ENCODE results near the gene CLPTM1.

CLPTM1 gene

GRCh38 chr19:44957526-44957925, 2.3 kb downstream of the CLPTM1 start:
- H3K4me3 ChIP-seq (ENCODE audit: control insufficient read depth, low read depth, low read length): no peak overlapping the region
- DNase-seq (ENCODE audit: low read depth): no peak
- TF ChIP-seq CTCF (IDR thresholded peaks at IDR 0.05; ENCODE audit: control insufficient read depth, insufficient read depth, low read depth, low read length, missing control alignments): no peak

- H3K4me3 ChIP-seq (ENCODE audit: control insufficient read depth, low read depth, low read length): no peak overlapping the region
- DNase-seq (ENCODE audit: low read depth): no peak
These were observed 2.9 kb downstream of the CLPTM1 start for GRCh38 chr19:44958090-44958489.

GRCh38 chr19:44959691-44960090, 4.5 kb downstream of the CLPTM1 start:
- DNase-seq (ENCODE audit: low read depth): no peak
- no peak overlapping the region for H3K4me3 ChIP-seq (ENCODE audit: control insufficient read depth, low read depth, low read length)
- no peak for TF ChIP-seq CTCF (IDR thresholded peaks at IDR 0.05; ENCODE audit: control insufficient read depth, insufficient read depth, low read depth, low read length, missing control alignments)

More at GRCh38 chr19:44958090-44958489, 2.9 kb downstream of the CLPTM1 start:
- TF ChIP-seq CTCF (IDR thresholded peaks at IDR 0.05; ENCODE audit: control insufficient read depth, insufficient read depth, low read depth, low read length, missing control alignments): no peak

- no peak overlapping the region for H3K4me3 ChIP-seq (ENCODE audit: control insufficient read depth, low read depth, low read length)
- no peak for TF ChIP-seq CTCF (IDR thresholded peaks at IDR 0.05; ENCODE audit: control insufficient read depth, insufficient read depth, low read depth, low read length, missing control alignments)
- no peak for DNase-seq (ENCODE audit: low read depth)
These were observed 5.9 kb downstream of the CLPTM1 start for GRCh38 chr19:44960906-44961728.

GRCh38 chr19:44961821-44962220, 6.6 kb downstream of the CLPTM1 start:
- no peak for TF ChIP-seq CTCF (IDR thresholded peaks at IDR 0.05; ENCODE audit: control insufficient read depth, insufficient read depth, low read depth, low read length, missing control alignments)
- DNase-seq (ENCODE audit: low read depth): no peak
- H3K4me3 ChIP-seq (ENCODE audit: control insufficient read depth, low read depth, low read length): no peak overlapping the region

GRCh38 chr19:44968118-44968517, 12.9 kb downstream of the CLPTM1 start:
- TF ChIP-seq CTCF (IDR thresholded peaks at IDR 0.05; ENCODE audit: control insufficient read depth, insufficient read depth, low read depth, low read length, missing control alignments): no peak
- H3K4me3 ChIP-seq (ENCODE audit: control insufficient read depth, low read depth, low read length): no peak overlapping the region
- DNase-seq (ENCODE audit: low read depth): no peak
